Neural cell (in vitro differentiated cells): ENCODE measurements around the gene XPNPEP2.

ENCODE experiments used
- EP300 ChIP-seq: fragments of 450-650 bp; conservative IDR thresholded peaks from 2 replicates; pipeline ENCODE4 v1.6.1; 2014; ENCODE audit warnings: antibody characterized with exemption, mild to moderate bottlenecking, moderate library complexity; ENCODE audit not compliant: poor library complexity, severe bottlenecking
- TF ChIP-seq, protein P1 (sequence below): fragments of 450-650 bp; IDR thresholded peaks from 2 replicates; pipeline ENCODE4 v1.5.1; 2014; ENCODE audit warnings: antibody characterized with exemption, mild to moderate bottlenecking, moderate library complexity; ENCODE audit not compliant: poor library complexity, severe bottlenecking

DNA sequence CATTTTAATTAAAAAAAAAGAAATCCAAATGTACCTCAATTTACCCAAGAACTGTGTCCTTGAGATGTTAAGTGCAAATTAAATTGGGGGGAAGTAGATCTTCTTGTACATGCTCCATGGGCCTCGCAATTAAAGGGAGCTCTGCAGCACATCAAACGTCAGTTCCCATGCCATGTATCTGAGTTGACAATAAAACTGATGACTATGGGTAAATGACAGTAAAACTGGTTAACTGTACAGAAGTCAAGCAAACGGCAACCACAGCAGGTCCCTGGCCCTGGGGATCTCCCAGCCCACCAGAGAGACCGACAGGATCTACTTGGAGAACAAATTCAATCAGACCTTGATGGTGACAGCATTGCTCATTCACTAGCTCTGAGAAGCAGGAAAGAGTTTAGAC is 32.8 kb upstream of the XPNPEP2 start:
- TF ChIP-seq, protein P1, sequence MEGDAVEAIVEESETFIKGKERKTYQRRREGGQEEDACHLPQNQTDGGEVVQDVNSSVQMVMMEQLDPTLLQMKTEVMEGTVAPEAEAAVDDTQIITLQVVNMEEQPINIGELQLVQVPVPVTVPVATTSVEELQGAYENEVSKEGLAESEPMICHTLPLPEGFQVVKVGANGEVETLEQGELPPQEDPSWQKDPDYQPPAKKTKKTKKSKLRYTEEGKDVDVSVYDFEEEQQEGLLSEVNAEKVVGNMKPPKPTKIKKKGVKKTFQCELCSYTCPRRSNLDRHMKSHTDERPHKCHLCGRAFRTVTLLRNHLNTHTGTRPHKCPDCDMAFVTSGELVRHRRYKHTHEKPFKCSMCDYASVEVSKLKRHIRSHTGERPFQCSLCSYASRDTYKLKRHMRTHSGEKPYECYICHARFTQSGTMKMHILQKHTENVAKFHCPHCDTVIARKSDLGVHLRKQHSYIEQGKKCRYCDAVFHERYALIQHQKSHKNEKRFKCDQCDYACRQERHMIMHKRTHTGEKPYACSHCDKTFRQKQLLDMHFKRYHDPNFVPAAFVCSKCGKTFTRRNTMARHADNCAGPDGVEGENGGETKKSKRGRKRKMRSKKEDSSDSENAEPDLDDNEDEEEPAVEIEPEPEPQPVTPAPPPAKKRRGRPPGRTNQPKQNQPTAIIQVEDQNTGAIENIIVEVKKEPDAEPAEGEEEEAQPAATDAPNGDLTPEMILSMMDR: no peak
- TF ChIP-seq EP300: no peak
